ENCODE data around the gene TLE4.

Gene TLE4

GRCh38 chr9:79562749-79563386 lies 8.9 kb upstream of the TLE4 start:
- H3K27me3 ChIP-seq (ENCODE audit: control insufficient read depth, low read length), result no peaks in the 10 kb centered on the region
- no peaks in the 10 kb centered on the region for H3K36me3 ChIP-seq (ENCODE audit: control insufficient read depth, low read length)
- no peak overlapping the region for H3K4me3 ChIP-seq (ENCODE audit: low read length)
- H3K4me1 ChIP-seq (ENCODE audit: control insufficient read depth, low read length), result peaks cover 9% of the 10 kb centered on the region
- H3K27ac ChIP-seq (ENCODE audit: low read depth, low read length), result no peak overlapping the region
- no peak overlapping the region for H3K4me2 ChIP-seq (ENCODE audit: low read length)
- TF ChIP-seq EZH2phosphoT487 (IDR thresholded peaks at IDR 0.05; ENCODE audit: borderline replicate concordance, low read length) (no peak), CTCF (IDR thresholded peaks at IDR 0.05; ENCODE audit: low read depth, low read length, poor library complexity, severe bottlenecking) (no peak)
- no peaks in the 10 kb centered on the region for H3K79me2 ChIP-seq (ENCODE audit: control insufficient read depth, low read length)
- no peaks in the 10 kb centered on the region for H3K9me2 ChIP-seq (replicated peaks; ENCODE audit: control insufficient read depth, low read length)
- no peaks in the 10 kb centered on the region for H4K20me1 ChIP-seq (ENCODE audit: control insufficient read depth, insufficient read depth, low read depth, low read length)
- 0 out of 2 replicates have a peak, but pooled peaks cover 2% of the 10 kb centered on the region for H3F3A ChIP-seq (ENCODE audit: control insufficient read depth, insufficient read depth)
- H3K9me3 ChIP-seq (ENCODE audit: control insufficient read depth, insufficient read depth, low read length), result no peaks in the 10 kb centered on the region

- peaks cover 21% of the 10 kb centered on the region for H3K4me1 ChIP-seq (ENCODE audit: control insufficient read depth, low read length)
- TF ChIP-seq EZH2phosphoT487 (IDR thresholded peaks at IDR 0.05; ENCODE audit: borderline replicate concordance, low read length), result no peak
- TF ChIP-seq CTCF (IDR thresholded peaks at IDR 0.05; ENCODE audit: low read depth, low read length, poor library complexity, severe bottlenecking), result no peak
- peaks cover 13% of the 10 kb centered on the region for H3F3A ChIP-seq (ENCODE audit: control insufficient read depth, insufficient read depth)
- H3K9me3 ChIP-seq (ENCODE audit: control insufficient read depth, insufficient read depth, low read length), result no peaks in the 10 kb centered on the region
- H3K27me3 ChIP-seq (ENCODE audit: control insufficient read depth, low read length), result no peaks in the 10 kb centered on the region
- H4K20me1 ChIP-seq (ENCODE audit: control insufficient read depth, insufficient read depth, low read depth, low read length), result no peaks in the 10 kb centered on the region
- no peaks in the 10 kb centered on the region for H3K9me2 ChIP-seq (replicated peaks; ENCODE audit: control insufficient read depth, low read length)
- H3K4me3 ChIP-seq (ENCODE audit: low read length), result no peak overlapping the region
- H3K27ac ChIP-seq (ENCODE audit: low read depth, low read length), result no peak overlapping the region
- H3K79me2 ChIP-seq (ENCODE audit: control insufficient read depth, low read length), result no peaks in the 10 kb centered on the region
- no peaks in the 10 kb centered on the region for H3K36me3 ChIP-seq (ENCODE audit: control insufficient read depth, low read length)
- H3K4me2 ChIP-seq (ENCODE audit: low read length), result no peak overlapping the region
Observed at GRCh38 chr9:79564105-79564504, 7.7 kb upstream of the TLE4 start.

- H3K27ac ChIP-seq (ENCODE audit: low read depth, low read length), result no peak overlapping the region
- H3K79me2 ChIP-seq (ENCODE audit: control insufficient read depth, low read length), result no peaks in the 10 kb centered on the region
- H3K9me2 ChIP-seq (replicated peaks; ENCODE audit: control insufficient read depth, low read length), result no peaks in the 10 kb centered on the region
- H3K36me3 ChIP-seq (ENCODE audit: control insufficient read depth, low read length), result no peaks in the 10 kb centered on the region
- H3K4me3 ChIP-seq (ENCODE audit: low read length), result no peak overlapping the region
- TF ChIP-seq EZH2phosphoT487 (IDR thresholded peaks at IDR 0.05; ENCODE audit: borderline replicate concordance, low read length) (no peak), CTCF (IDR thresholded peaks at IDR 0.05; ENCODE audit: low read depth, low read length, poor library complexity, severe bottlenecking) (no peak)
- peaks cover 17% of the 10 kb centered on the region for H3F3A ChIP-seq (ENCODE audit: control insufficient read depth, insufficient read depth)
- H3K27me3 ChIP-seq (ENCODE audit: control insufficient read depth, low read length), result no peaks in the 10 kb centered on the region
- H3K4me1 ChIP-seq (ENCODE audit: control insufficient read depth, low read length), result peaks cover 28% of the 10 kb centered on the region
- no peak overlapping the region for H3K4me2 ChIP-seq (ENCODE audit: low read length)
- H4K20me1 ChIP-seq (ENCODE audit: control insufficient read depth, insufficient read depth, low read depth, low read length), result no peaks in the 10 kb centered on the region
- no peaks in the 10 kb centered on the region for H3K9me3 ChIP-seq (ENCODE audit: control insufficient read depth, insufficient read depth, low read length)
Observed at GRCh38 chr9:79565245-79565644, 6.5 kb upstream of the TLE4 start.

Data from DOHH2 (cell line).